SK-N-SH (cell line): ENCODE results near the gene TANC1. TPM values are rescaled to one million over a fixed set of nuclear protein-coding genes. Genes with fewer than 3 reads are reported as not detected.
A peak's percentile ranks its signal among the peaks of the same experiment; 100 is the strongest.

Experiments used
- CTCF ChIA-PET: fragments of 300-600, 350-600 bp; formaldehyde crosslinking; extraction: SDS; loops from one replicate; lab custom pipeline; 2021; lab: Yijun Ruan, JAX
- POLR2A ChIA-PET: fragments of 350-600 bp; sonication (Branson Sonifier 250); formaldehyde crosslinking; extraction: SDS; loops from one replicate; lab custom pipeline; 2020; ENCODE audit warnings: antibody characterized with exemption, inconsistent platforms; lab: Yijun Ruan, JAX
- DNase-seq: peaks from one replicate; pipeline ENCODE4 v3.0.0; 2012
- H2AFZ ChIP-seq: fragments of 200-600 bp; sonication (generic); 2 replicates; pipeline ENCODE4 v1.8.1; 2016; ENCODE audit warnings: antibody characterized with exemption, mild to moderate bottlenecking, low read depth
- H3F3A ChIP-seq: fragments of 200-600 bp; sonication (generic); replicated peaks from 2 replicates; pipeline ENCODE3; 2016; ENCODE audit warnings: antibody characterized with exemption, mild to moderate bottlenecking; ENCODE audit not compliant: insufficient read depth
- H3K27ac ChIP-seq, 2 experiments: fragments of 200-500 bp in 1 of 2; fragments of 200-600 bp in 1 of 2; sonication (Bioruptor generic) in 1 of 2; sonication (generic), shearing (Covaris generic) in 1 of 2; 2 replicates each; pipeline versions ENCODE4 v1.5.1 to v1.6.1; 2014 to 2016; ENCODE audit warnings: low read depth in 2 of 2, inconsistent platforms in 1 of 2, low read length in 1 of 2, mild to moderate bottlenecking in 1 of 2, mixed read lengths in 1 of 2
- H3K27me3 ChIP-seq: fragments of 200-600 bp; sonication (generic), shearing (Covaris generic); 2 replicates; pipeline ENCODE4 v1.6.1; 2016; ENCODE audit warnings: mixed run types; ENCODE audit not compliant: insufficient read depth
- H3K36me3 ChIP-seq, 2 experiments: fragments of 200-500 bp in 1 of 2; fragments of 200-600 bp in 1 of 2; sonication (Bioruptor generic) in 1 of 2; sonication (generic) in 1 of 2; replicated peaks in 1 of 2; 2 replicates each; pipeline versions ENCODE3 to v1.5.1; 2014 to 2016; ENCODE audit warnings: low read length in 1 of 2, mild to moderate bottlenecking in 1 of 2; ENCODE audit not compliant: insufficient read depth in 2 of 2, control insufficient read depth in 1 of 2
- H3K4me1 ChIP-seq, 2 experiments: fragments of 200-500 bp in 1 of 2; fragments of 200-600 bp in 1 of 2; sonication (Bioruptor generic) in 1 of 2; sonication (generic), shearing (Covaris generic) in 1 of 2; 2 replicates each; pipeline versions ENCODE4 v1.5.1 to v1.6.1; 2014 to 2016; ENCODE audit warnings: low read depth in 1 of 2, low read length in 1 of 2, mixed run types in 1 of 2; ENCODE audit not compliant: insufficient read depth in 2 of 2, control insufficient read depth in 1 of 2
- H3K4me2 ChIP-seq: fragments of 200-600 bp; sonication (generic), shearing (Covaris generic); 2 replicates; pipeline ENCODE4 v1.6.1; 2017; ENCODE audit warnings: mixed run types
- H3K4me3 ChIP-seq, 2 experiments: fragments of 200-500 bp in 1 of 2; fragments of 200-600 bp in 1 of 2; sonication (Bioruptor generic) in 1 of 2; sonication (generic), shearing (Covaris generic) in 1 of 2; 2 replicates each; pipeline versions ENCODE4 v1.5.1 to v1.8.1; 2014 to 2016; ENCODE audit warnings: low read depth in 2 of 2, inconsistent platforms in 1 of 2, low read length in 1 of 2, mild to moderate bottlenecking in 1 of 2, mixed read lengths in 1 of 2, moderate library complexity in 1 of 2
- H3K79me2 ChIP-seq: fragments of 200-600 bp; sonication (generic); 2 replicates; pipeline ENCODE4 v1.8.1; 2017; ENCODE audit warnings: mild to moderate bottlenecking; ENCODE audit not compliant: insufficient read depth
- H3K9ac ChIP-seq: fragments of 200-600 bp; sonication (generic); 2 replicates; pipeline ENCODE4 v1.6.1; 2017; ENCODE audit warnings: mixed run types
- H3K9me2 ChIP-seq: fragments of 200-600 bp; sonication (generic); 2 replicates; pipeline ENCODE4 v1.6.1; 2017; ENCODE audit warnings: mixed run types
- H3K9me3 ChIP-seq: fragments of 200-600 bp; sonication (generic); 2 replicates; pipeline ENCODE4 v1.6.1; 2017; ENCODE audit warnings: mixed run types, mild to moderate bottlenecking, moderate library complexity
- H4K20me1 ChIP-seq: fragments of 200-600 bp; sonication (generic); 2 replicates; pipeline ENCODE4 v1.6.1; 2017; ENCODE audit warnings: mild to moderate bottlenecking, mixed run types; ENCODE audit not compliant: insufficient read depth
- ELF1 ChIP-seq: IDR thresholded peaks from 2 replicates; pipeline ENCODE4 v1.4.0; 2012
- FOSL2 ChIP-seq: IDR thresholded peaks from 2 replicates; pipeline ENCODE4 v1.4.0; 2012; ENCODE audit warnings: low read depth, mild to moderate bottlenecking, moderate library complexity, borderline replicate concordance
- FOXJ3 ChIP-seq: sonication (generic); formaldehyde crosslinking; IDR thresholded peaks from 2 replicates; pipeline ENCODE4 v1.5.1; 2020; ENCODE audit warnings: mild to moderate bottlenecking, missing genetic modification reagents
- GABPA ChIP-seq: IDR thresholded peaks from 2 replicates; pipeline ENCODE4 v1.4.0; 2012; ENCODE audit warnings: low read depth, mild to moderate bottlenecking
- GATA2 ChIP-seq: sonication (generic); formaldehyde crosslinking; IDR thresholded peaks from 2 replicates; pipeline ENCODE4 v1.5.0; 2020; ENCODE audit warnings: mild to moderate bottlenecking, missing genetic modification reagents
- JUND ChIP-seq: IDR thresholded peaks from 2 replicates; pipeline ENCODE4 v1.4.0; 2012
- MXI1 ChIP-seq: IDR thresholded peaks from 2 replicates; pipeline ENCODE4 v1.6.1; 2012; ENCODE audit warnings: mild to moderate bottlenecking, low read depth, low read length, improper control_type of control experiment
- NRF1 ChIP-seq: IDR thresholded peaks from 2 replicates; pipeline ENCODE4 v1.6.1; 2012; ENCODE audit warnings: low read depth, mild to moderate bottlenecking, low read length
- POLR2AphosphoS5 ChIP-seq: IDR thresholded peaks from 2 replicates; pipeline ENCODE4 v1.6.1; 2012; ENCODE audit warnings: low read depth, low read length
- RAD21 ChIP-seq: IDR thresholded peaks from 2 replicates; pipeline ENCODE4 v1.6.1; 2012; ENCODE audit warnings: mild to moderate bottlenecking, low read length
- SIN3A ChIP-seq: IDR thresholded peaks from 2 replicates; pipeline ENCODE4 v1.6.1; 2012; ENCODE audit warnings: low read depth, mild to moderate bottlenecking, low read length, moderate library complexity, borderline replicate concordance
- SMC3 ChIP-seq: IDR thresholded peaks from 2 replicates; pipeline ENCODE4 v1.6.1; 2012; ENCODE audit warnings: low read depth, low read length, improper control_type of control experiment
- USF2 ChIP-seq: fragments of 150-350 bp; IDR thresholded peaks from 2 replicates; pipeline ENCODE4 v1.6.1; 2017; ENCODE audit warnings: antibody characterized with exemption, low read length, low read depth, borderline replicate concordance
- YY1 ChIP-seq: IDR thresholded peaks from 2 replicates; pipeline ENCODE4 v1.4.0; 2012; ENCODE audit warnings: low read depth, mild to moderate bottlenecking
- WGBS: methylation state at CpG from one replicate; pipeline ENCODE4 v1.1.6; 2017; ENCODE audit warnings: low lambda C conversion rate; 5-methylcytosine and 5-hydroxymethylcytosine counted together
- polyA plus RNA-seq, 3 experiments: library from polyadenylated mRNA; depleted of rRNA; stranded (reverse); fragments of >200 nt; gene quantifications; 2 replicates each; pipeline ENCODE4 v1.2.3, GENCODE V29; 2012
- TF ChIP-seq, protein P1 (sequence below): fragments of 200-600 bp; sonication (generic); IDR thresholded peaks from 2 replicates; pipeline ENCODE4 v1.6.1; 2017; ENCODE audit warnings: antibody characterized with exemption, mild to moderate bottlenecking, moderate library complexity
- TF ChIP-seq, protein P2 (sequence below): IDR thresholded peaks from 2 replicates; pipeline ENCODE4 v1.6.1; 2012; ENCODE audit warnings: mild to moderate bottlenecking, low read depth, low read length, moderate library complexity
- TF ChIP-seq, protein P3 (sequence below): IDR thresholded peaks from 2 replicates; pipeline ENCODE4 v1.4.0; 2012; ENCODE audit warnings: low read depth
- TF ChIP-seq, protein P4 (sequence below): IDR thresholded peaks from 2 replicates; pipeline ENCODE4 v1.4.0; 2012; ENCODE audit warnings: low read depth, borderline replicate concordance

TANC1 gene
- polyA plus RNA-seq, 1 of the 3 experiments (the other 2 are of a cell fraction) = 19.2 TPM

- peaks cover 19% of the 10 kb centered on the region for H3F3A ChIP-seq
- POLR2A ChIA-PET = interaction anchor here (0.7 to 2.8 kb wide), 8 partner anchors 10 to 150 kb away, joined by 3 to 9 read pairs (median 6); no protein-coding TSS in a partner anchor
- CTCF ChIA-PET = interaction anchor here (1.3 to 3.4 kb wide), 5 partner anchors 12 to 150 kb away, joined by 4 to 23 read pairs (median 6); no protein-coding TSS in a partner anchor
- H3K36me3 ChIP-seq = peaks cover 0 to 2% of the 10 kb centered on the region in 2 experiments
- peak overlapping the region; percentile 97 to 99 for H3K27ac ChIP-seq
- peak overlapping the region; percentile 85 to 96 for H3K4me3 ChIP-seq
- H3K27me3 ChIP-seq = no peaks in the 10 kb centered on the region
- DNase-seq = no peak
- TF ChIP-seq SIN3A = no peak
- TF ChIP-seq ELF1 = no peak
- no peak for TF ChIP-seq YY1
- no peak for TF ChIP-seq RAD21
- TF ChIP-seq GABPA = no peak
- TF ChIP-seq, protein P1, sequence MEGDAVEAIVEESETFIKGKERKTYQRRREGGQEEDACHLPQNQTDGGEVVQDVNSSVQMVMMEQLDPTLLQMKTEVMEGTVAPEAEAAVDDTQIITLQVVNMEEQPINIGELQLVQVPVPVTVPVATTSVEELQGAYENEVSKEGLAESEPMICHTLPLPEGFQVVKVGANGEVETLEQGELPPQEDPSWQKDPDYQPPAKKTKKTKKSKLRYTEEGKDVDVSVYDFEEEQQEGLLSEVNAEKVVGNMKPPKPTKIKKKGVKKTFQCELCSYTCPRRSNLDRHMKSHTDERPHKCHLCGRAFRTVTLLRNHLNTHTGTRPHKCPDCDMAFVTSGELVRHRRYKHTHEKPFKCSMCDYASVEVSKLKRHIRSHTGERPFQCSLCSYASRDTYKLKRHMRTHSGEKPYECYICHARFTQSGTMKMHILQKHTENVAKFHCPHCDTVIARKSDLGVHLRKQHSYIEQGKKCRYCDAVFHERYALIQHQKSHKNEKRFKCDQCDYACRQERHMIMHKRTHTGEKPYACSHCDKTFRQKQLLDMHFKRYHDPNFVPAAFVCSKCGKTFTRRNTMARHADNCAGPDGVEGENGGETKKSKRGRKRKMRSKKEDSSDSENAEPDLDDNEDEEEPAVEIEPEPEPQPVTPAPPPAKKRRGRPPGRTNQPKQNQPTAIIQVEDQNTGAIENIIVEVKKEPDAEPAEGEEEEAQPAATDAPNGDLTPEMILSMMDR = no peak
- no peak for TF ChIP-seq SMC3
- no peak for TF ChIP-seq FOXJ3 (CRISPR knock-in tag)
- TF ChIP-seq, protein P2, sequence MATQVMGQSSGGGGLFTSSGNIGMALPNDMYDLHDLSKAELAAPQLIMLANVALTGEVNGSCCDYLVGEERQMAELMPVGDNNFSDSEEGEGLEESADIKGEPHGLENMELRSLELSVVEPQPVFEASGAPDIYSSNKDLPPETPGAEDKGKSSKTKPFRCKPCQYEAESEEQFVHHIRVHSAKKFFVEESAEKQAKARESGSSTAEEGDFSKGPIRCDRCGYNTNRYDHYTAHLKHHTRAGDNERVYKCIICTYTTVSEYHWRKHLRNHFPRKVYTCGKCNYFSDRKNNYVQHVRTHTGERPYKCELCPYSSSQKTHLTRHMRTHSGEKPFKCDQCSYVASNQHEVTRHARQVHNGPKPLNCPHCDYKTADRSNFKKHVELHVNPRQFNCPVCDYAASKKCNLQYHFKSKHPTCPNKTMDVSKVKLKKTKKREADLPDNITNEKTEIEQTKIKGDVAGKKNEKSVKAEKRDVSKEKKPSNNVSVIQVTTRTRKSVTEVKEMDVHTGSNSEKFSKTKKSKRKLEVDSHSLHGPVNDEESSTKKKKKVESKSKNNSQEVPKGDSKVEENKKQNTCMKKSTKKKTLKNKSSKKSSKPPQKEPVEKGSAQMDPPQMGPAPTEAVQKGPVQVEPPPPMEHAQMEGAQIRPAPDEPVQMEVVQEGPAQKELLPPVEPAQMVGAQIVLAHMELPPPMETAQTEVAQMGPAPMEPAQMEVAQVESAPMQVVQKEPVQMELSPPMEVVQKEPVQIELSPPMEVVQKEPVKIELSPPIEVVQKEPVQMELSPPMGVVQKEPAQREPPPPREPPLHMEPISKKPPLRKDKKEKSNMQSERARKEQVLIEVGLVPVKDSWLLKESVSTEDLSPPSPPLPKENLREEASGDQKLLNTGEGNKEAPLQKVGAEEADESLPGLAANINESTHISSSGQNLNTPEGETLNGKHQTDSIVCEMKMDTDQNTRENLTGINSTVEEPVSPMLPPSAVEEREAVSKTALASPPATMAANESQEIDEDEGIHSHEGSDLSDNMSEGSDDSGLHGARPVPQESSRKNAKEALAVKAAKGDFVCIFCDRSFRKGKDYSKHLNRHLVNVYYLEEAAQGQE = no peak
- TF ChIP-seq FOSL2 = no peak
- TF ChIP-seq POLR2AphosphoS5 = no peak
- TF ChIP-seq NRF1 = no peak
- no peak for TF ChIP-seq USF2
- TF ChIP-seq, protein P3, sequence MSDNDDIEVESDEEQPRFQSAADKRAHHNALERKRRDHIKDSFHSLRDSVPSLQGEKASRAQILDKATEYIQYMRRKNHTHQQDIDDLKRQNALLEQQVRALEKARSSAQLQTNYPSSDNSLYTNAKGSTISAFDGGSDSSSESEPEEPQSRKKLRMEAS = no peak
- TF ChIP-seq GATA2 (CRISPR knock-in tag) = no peak
- TF ChIP-seq, protein P4, sequence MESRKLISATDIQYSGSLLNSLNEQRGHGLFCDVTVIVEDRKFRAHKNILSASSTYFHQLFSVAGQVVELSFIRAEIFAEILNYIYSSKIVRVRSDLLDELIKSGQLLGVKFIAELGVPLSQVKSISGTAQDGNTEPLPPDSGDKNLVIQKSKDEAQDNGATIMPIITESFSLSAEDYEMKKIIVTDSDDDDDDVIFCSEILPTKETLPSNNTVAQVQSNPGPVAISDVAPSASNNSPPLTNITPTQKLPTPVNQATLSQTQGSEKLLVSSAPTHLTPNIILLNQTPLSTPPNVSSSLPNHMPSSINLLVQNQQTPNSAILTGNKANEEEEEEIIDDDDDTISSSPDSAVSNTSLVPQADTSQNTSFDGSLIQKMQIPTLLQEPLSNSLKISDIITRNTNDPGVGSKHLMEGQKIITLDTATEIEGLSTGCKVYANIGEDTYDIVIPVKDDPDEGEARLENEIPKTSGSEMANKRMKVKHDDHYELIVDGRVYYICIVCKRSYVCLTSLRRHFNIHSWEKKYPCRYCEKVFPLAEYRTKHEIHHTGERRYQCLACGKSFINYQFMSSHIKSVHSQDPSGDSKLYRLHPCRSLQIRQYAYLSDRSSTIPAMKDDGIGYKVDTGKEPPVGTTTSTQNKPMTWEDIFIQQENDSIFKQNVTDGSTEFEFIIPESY = no peak
- no peak for TF ChIP-seq JUND
- TF ChIP-seq MXI1 = no peak
- no peaks in the 10 kb centered on the region for H3K9me3 ChIP-seq
- WGBS = 1% methylated on average over 22 of the region's 36 CpGs
- peaks cover 34% of the 10 kb centered on the region for H4K20me1 ChIP-seq
- H3K9me2 ChIP-seq = no peaks in the 10 kb centered on the region
- H3K4me2 ChIP-seq = peak overlapping the region; percentile 91
- peaks cover 11 to 49% of the 10 kb centered on the region in 2 experiments; a peak in 2 of 4 replicates for H3K4me1 ChIP-seq
- H2AFZ ChIP-seq = peak overlapping the region; percentile 63; the same call in 1 of the 2 replicates
- peaks cover 57% of the 10 kb centered on the region for H3K79me2 ChIP-seq
- peak overlapping the region; percentile 90 for H3K9ac ChIP-seq
Measured at GRCh38 chr2:158969162-158969714, 798 bp downstream of the TANC1 start.
